Breast epithelium (tissue), 3 donors: ENCODE results near the gene ATP1A2.

Source experiments
- CTCF ChIP-seq, 3 donors: fragments of 450-650 bp; IDR thresholded peaks; one replicate each; pipeline ENCODE4 v1.5.1; 2016 to 2017; ENCODE audit warnings: antibody characterized with exemption in 3 of 3, mild to moderate bottlenecking in 3 of 3, moderate library complexity in 3 of 3
- POLR2A ChIP-seq: fragments of 450-650 bp; IDR thresholded peaks from one replicate; pipeline ENCODE4 v1.6.1; 2016; ENCODE audit warnings: antibody characterized with exemption, mild to moderate bottlenecking, moderate library complexity
- POLR2AphosphoS5 ChIP-seq, 3 donors: sonication (generic); formaldehyde crosslinking; IDR thresholded peaks; one replicate each; pipeline ENCODE4 v1.6.1; 2017; ENCODE audit warnings: antibody characterized with exemption in 3 of 3

- TF ChIP-seq POLR2A (no peak), POLR2AphosphoS5 (IDR thresholded peaks at IDR 0.05) (no peak), CTCF (IDR thresholded peaks at IDR 0.05) (no peak)
Observed at GRCh38 chr1:160158031-160158430, 42.5 kb downstream of the ATP1A2 start.
